GM18511 (cell line): ENCODE data around the gene KY.
"Not testable (repeated sequence)": the region's sequence is repeated elsewhere in the genome, so short reads cannot be mapped to it uniquely, and the experiment has no call there.

Source experiments
- ATAC-seq: cut with Tn5 transposase; IDR thresholded peaks from one replicate; pipeline ENCODE4 v1.9.1; 2021; ENCODE audit warnings: mild to moderate bottlenecking, moderate library complexity; ENCODE audit not compliant: unreplicated experiment

The KY gene

DNA sequence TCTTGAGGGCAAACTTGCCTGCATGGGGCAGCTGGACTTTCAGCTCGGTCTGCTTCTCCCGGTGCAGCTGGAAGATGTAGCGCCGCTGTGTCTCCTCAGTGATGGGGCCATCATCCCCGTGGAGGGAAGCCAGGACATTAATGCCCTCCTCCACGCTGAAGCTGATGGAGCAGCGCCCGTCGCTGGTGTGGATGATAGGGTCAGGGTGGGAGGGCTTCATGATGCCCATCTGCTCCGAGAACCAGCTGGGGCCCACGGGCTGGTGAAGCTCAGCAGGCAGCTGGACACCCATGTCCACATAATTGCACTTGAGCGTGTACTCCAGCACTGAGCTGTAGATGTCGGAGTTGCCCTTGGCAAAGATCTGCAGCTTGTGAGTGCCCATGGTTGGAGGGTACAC, 46.9 kb downstream of the KY start:
- ATAC-seq, result no peak

GRCh38 chr3:134603480-134603879, 47.3 kb downstream of the KY start:
- ATAC-seq, result no peak

GRCh38 chr3:134602440-134602814, 48.4 kb downstream of the KY start:
- no peak for ATAC-seq

- ATAC-seq, result no peak
These were observed 49.0 kb downstream of the KY start for GRCh38 chr3:134601539-134602439.

DNA sequence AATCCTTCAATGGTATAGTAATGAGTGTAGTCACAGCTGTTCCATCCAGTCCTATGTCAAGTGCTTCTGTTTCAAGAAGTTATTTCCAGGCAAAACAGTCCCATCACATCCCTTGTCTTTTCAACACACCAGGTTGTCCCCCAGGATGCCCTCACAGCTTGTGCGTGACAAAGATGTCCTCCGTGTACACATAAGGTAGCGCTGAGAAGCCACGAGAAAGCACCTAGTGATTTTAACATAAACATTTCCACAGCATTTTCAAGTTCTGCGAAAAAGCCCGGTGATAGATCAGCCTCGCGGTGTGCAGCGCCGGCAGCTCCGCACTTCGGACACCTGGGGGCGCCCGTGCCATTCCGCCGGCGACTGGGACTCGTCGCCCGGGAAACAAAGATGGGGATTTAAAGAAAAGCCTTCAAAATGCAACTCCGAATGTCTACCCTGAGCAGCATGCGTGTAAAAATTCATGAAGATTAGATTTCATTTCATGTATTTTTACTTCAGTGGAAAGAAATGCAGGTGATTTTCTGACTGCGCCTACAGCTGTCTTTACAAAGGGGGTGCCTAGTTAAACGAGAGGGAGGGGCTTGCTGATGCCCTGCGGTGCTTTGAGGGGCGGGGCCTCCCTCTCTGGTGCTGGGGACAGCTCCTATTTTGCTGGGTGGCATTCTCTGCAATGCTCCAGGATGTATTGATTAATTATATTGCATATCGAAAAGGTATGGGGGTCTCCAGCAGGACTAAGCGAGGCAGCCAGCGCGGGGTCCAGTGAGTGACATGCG, 49.9 kb downstream of the KY start:
- peak; percentile 86 for ATAC-seq

DNA sequence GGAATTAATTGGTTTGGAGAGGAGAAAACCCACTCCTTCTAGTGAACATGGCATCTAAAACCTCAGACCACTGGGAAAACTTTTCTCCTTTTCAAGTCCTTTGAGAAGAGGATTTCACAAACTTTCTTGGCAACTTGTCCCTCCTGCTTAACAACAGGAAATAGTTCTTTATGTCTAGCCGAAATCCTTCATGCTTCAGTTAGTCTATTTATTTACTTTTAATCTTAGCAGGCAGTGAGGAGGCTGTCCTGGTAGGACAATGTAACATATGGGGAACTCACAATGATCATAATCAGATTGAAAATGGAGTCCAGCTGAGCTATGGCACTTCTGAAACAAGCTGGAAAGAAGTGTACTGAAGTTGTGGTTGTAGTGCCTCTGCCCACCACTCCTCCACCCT, 50.6 kb downstream of the KY start:
- ATAC-seq, result no peak

GRCh38 chr3:134598763-134599545, 51.9 kb downstream of the KY start:
- ATAC-seq, result no peak

DNA sequence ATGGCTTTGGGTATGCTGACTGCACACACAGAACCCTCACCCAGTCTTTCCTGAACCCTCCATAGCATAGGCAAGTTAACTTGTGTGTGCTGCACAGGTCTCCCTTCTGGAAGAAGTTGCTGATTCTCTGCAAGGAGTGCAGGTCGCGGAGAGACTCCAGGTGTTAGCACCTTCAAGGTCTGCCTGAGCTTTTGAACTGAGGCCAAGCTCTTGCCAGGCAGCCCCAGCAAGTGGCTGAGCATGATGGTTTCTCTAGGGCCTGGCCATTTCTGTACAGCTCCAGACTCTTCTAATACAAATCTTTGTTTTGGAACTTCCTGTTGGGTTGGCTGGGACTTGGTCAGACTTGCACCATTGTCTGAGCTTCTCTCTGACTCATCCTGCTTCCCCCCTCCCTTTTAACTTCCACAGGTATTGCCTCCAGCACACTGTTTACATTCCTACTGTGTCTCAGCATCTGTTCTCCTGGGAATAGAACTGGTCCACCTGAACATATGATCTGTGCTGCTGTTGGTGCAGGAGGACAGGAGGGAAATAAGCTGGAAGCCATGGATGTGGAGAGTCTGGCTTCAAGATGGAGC, 53.3 kb downstream of the KY start:
- ATAC-seq, result no peak

DNA sequence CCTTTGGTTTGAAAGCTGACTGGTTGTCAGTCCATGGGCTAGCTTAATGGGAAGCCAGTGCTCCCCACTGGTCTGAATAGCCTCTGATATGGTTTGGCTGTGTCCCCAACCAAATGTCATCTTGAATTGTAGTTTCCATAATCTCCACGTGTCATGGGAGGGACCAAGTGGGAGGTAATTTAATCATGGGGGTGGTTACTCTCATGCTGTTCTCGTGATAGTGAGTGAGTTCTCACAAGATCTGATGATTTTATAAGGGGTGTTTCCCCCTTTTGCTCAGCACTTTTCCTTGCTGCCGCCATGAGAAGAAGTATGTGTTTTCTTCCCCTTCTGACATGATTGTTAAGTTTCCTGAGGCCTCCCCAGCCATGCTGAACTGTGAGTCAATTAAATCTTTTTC, 55.8 kb downstream of the KY start:
- ATAC-seq, result not testable (repeated sequence)

- no peak for ATAC-seq
These were observed 56.5 kb downstream of the KY start for GRCh38 chr3:134594331-134594741.

DNA sequence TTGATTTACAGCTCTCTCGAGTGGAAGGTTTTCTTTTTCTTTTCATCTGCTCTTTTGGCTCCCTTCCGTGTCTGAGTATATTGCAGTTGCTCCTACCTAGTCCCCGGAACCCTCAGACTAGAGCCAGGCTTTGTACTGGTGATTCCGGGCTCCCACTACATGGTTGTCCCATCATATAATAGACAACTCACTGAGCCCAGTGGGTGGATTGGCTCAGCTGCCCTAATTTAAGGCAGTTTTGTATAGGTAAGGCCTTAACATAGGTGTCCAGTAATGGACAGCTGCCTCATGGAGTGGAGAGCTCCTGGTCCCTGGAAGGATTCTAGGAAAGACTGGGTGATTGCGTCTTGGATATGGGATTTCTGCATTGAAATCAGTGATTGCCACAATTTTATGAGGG, 58.0 kb downstream of the KY start:
- ATAC-seq, result no peak

DNA sequence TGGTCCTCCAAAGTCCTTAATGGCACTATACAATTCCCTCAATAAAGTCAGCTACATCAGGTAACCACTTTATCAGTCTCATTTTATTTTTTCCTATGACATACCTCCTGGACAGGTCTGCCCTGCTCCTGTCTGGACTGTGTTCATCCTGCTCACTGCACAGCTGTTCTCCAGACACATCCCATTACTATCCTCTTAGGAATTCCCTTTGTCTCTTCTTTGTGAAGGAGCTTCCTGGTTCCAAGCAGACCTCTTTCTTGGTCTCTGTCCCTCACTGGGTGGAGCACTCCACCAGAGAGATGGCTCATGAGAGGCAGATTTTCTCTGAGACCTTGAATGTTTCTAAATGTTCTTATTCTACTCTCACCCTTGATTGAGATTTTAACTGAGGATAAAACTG, 60.1 kb downstream of the KY start:
- ATAC-seq, result no peak

GRCh38 chr3:134579141-134579665, 71.6 kb downstream of the KY start:
- no peak for ATAC-seq

- no peak for ATAC-seq
These were observed 74.0 kb downstream of the KY start for GRCh38 chr3:134576831-134577230.

DNA sequence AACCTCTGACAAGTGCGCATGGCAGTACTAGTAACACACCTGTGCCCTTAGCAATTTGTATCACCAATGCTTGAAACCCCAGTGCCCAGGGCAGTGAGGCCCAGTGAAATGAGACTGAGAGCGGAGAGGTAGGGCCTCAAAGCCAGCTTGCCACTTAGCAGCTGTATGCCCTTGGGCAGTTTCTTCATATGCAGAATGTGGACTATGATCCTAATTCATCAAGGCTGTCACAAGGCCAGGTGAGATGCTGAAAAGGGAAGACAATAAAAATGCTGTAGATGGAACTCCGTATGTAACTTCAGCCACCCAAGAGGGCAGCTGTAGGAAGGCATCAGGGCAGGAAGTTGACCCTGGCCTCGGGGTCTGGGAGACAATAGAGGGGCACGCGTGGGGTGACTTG, 74.4 kb downstream of the KY start:
- ATAC-seq, result no peak

DNA sequence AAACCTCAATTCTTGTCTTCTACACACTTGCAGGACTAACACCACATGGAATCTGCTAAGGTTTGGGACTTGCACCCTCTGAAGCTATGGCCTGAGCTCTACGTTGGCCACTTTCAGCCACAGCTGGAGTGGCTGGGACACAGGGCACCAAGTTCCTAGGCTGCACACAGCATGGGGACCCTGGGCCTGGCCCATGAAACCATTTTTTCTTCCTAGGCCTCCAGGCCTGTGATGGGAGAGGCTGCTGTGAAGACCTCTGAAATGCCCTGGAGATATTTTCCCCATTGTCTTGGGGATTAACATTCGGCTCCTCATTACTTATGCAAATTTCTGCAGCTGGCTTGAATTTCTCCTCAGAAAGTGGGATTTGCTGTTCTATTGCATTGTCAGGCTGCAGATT, 80.9 kb downstream of the KY start:
- ATAC-seq, result not testable (repeated sequence)

DNA sequence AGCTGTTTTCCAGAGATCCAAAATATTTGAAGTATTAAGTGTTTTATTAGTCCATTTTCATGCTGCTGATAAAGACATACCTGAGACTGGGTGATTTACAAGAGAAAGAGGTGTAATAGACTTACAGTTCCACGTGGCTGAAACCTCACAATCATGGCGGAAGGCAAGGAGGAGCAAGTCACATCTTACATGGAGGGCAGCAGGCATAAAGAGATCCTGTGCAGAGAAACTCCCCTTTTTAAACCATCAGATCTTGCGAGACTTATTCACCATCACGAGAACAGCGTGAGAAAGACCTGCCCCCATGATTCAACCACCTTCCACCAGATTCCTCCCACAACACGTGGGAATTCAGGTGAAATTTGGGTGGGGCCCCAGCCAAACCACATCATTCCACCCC, 82.0 kb downstream of the KY start:
- ATAC-seq, result no peak

DNA sequence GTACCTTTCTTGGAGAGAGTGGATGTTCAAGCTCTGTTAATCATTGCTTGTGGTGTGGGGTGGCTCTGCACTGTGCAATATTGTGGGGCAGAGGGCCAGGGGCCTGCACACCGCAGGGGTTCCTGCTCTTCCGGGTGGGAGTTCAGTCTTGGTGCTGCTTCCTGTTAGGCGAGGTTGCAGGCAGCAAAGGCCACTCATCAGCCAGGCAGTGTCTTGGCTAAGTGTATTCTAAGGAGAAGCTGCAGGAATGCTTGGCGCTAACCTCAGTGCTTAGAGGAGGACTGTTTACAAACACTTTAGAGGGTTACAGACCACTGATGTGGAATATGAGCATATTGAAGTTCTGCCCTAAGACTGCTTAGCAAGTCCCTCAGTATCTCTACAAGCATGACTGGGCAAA, 83.2 kb downstream of the KY start:
- ATAC-seq, result no peak

DNA sequence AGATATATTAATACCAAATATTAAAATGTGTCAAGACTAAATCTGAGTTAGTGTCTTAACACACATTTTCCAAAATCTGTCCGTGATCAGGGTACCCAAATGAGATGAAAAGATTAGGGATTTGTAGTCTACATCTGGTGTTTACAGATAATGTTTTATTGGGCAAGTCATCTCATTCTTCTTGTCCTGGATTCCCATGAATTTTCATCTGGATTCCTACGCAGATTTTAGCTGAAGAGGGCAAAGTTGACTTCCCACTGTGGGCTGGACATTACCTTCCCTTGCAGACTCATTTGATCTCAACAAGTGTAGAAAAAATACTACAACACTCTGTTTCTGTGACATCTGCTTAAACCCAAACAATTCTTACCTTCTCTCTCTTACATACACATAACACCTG, 85.8 kb downstream of the KY start:
- no peak for ATAC-seq

DNA sequence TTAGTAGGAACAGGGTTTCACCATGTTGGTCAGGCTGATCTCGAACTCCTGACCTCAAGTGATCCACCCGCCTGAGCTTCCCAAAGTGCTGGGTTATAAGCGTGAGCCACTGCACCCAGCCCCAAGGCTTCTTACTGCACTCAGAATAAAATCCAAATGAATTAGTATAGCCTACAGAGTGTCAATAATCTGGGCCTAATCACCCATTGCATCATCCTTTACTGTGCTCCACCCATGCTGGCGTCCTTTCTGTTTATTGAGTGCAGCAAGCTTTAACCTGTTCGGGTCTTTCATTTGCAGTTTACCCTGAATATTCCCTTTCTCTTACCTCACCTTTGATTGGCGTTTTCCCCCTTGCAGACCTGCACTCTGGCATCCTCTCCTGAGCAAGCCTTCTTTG, 87.2 kb downstream of the KY start:
- ATAC-seq, result no peak

- no peak for ATAC-seq
These were observed 88.8 kb downstream of the KY start for GRCh38 chr3:134562055-134562454.
